Measurements from ENCODE around the gene EVA1A.

The EVA1A gene

DNA sequence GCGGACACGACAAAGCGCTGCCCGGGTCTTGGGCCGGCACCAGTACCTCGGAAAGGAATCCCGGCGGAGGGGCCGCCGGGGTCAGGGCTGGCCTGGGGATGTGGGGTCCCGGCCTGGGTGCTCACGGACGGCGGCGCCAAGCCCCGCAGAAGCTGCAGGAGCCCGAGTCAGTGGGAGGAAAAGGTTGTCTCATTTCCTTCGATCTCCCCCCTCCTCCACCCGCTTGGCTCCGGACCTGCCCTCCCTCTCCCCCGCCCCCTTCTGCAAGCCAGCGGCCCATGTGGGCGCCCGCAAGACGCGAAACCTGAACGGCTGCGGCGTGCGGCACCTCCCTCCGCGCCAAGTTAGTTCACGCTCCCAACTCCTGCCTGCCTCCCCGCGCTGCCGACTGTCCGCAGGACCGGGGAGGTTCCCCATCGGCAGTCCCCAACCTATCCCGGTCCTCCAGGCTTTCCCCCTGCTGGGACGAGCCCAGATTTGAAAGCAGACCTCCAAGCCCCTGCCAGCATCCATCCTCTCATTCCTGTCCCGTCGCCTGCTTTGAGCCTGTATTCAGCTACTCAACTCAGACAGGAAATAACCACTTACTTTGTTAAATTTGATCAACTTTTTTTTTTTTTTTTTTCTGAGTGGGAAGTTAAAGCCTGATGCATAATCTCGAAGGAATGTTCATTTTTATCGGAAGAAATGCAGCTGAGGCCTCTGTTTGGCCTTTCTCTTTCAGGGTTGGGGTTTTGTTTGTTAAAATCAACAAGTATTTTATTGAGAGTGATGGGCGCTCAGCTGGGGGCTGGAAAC lies at the start of gene EVA1A:
Gene EVA1A, minus strand, starts transcription at position 172 of the 798 bp plus-strand sequence. CDS start 42,799 bp downstream, outside the sequence.
- DNase-seq (ENCODE audit: low read depth): peak; percentile 53

- no peak for DNase-seq (ENCODE audit: low read depth)
These were observed 49.3 kb upstream of the EVA1A start for GRCh38 chr2:75609937-75610508.

DNA sequence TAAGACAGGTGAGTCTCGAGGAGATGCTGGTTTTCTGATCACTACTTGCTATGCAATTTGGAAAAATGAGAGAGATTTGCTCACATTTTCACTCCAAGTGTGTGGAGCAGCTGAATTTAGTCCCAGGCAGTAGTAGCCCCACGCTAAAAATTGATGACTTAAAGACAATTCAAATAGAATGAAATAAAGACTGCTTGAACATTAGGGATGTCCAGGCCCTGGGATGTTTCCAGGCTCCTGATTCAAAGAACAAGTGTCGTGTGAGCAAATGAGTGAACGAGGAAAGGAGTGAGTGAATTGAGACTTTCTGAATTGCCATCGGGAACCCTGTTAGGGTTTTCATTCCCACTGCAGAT lies 48.6 kb upstream of the EVA1A start:
- no peak for DNase-seq (ENCODE audit: low read depth)

DNA sequence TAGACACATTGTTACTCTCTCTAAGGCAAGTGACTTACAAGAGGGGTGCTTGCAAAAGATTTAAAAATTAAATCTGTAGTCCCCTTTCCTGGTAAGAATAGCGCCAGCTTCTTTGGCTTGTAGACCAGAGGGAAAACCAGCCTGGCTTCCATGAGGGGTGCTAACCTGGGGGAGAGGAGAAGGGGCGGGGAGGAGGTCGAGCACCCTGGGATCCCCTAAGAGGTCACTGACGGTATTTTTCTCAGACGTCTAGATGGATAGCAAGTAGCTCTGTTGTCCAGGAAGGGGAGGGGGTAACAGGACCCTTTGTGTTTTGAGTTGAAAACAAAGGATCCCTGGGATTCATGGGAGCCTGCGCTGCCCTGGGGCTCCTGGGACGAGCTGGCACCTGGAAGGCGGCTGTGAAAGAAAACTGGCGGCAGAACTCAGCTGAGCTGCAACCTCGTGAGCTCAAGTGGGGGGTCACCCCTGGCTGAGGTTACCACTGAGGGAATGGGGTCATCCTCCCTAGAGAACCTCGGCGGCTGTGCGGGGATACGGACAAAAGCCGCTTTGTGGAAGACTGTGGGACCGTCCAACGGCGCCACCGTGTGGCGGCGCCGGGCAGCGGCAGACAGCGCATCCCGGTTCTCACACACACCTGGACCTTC lies 48.1 kb upstream of the EVA1A start:
- DNase-seq (ENCODE audit: low read depth): no peak

DNA sequence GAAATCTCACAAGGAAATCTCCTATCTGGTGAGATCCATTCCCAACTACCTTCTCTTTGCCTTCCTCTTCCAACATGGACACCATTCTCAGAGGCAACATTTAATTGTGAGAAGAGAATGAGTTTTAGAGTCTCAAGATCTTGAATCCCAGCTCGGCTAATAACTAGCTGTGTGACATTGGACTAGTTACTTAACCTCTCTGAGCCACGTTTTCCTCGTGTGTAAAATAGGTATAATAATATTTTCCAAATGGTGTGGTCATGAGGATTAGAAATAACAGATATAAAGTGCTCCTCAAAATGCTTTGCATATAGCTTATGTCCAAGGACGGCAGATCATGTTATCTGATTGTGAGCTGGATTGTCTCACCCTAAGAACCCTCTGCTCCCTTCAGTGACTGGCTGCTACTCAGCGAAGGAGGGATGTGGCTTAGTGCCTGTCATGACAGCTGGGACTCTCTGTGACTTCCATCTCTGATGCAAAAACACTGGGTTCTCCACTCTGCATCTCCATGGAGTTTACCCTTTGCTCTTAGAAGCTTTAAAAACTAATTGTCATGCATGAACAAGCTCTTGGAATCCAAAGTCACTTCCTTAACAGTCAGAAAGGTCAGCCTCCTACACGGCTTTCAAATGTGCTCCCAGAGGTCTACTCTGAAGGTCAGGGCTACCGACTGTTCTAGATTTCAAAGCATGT lies 47.4 kb upstream of the EVA1A start:
- no peak for DNase-seq (ENCODE audit: low read depth)

DNA sequence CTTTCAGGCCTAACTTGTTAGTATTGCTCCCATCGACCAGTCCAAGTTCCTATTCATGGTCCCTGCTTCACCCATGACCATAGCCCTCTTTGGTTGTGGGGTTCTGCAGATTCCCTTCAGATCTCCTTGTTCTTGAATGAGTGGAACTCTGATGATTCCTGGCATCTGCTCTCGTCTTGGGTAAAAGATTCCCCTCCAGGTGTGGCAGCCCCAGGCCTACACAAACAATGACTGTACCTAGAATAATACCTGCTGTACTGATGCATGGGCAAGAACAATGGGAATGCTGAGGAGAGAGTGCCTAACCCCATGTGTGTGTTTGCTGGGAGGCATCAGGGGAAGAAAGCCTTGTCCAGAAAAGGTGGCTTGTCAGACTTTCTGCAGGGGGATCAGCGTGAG lies 46.7 kb upstream of the EVA1A start:
- DNase-seq (ENCODE audit: low read depth): no peak

DNA sequence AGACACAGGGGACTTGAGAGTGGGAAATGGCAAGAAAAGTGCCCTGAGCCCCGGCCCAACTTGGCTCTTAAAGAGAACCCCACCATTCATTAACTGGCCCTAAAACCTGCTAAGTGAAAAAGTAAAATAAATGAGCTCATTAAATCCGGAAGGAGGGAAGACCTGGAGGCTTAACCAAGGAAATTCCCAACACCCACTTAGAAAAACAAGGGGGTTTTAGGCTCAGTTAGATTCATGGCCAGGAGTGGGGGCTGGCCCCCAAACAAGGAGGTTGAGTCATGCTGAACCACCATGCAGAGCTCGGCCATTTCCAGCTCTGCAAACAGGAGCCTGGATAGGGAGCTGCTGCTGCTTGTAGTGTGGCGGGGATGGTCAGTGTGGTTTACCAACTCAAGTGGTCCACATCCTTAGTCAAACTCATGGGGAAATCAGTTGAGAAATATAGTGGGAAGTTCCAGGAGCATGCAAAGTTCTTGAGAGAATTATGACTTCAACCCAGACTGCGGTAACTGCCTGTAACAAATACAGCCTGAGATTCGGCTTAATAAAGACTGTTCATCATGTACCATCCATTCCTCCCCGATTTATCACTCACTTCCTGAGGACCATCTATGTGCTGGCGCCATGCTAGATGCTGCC lies 46.1 kb upstream of the EVA1A start:
- DNase-seq (ENCODE audit: low read depth): no peak

GRCh38 chr2:75605770-75606529 lies 45.2 kb upstream of the EVA1A start:
- DNase-seq (ENCODE audit: low read depth): peak; percentile 98

- no peak for DNase-seq (ENCODE audit: low read depth)
These were observed 43.7 kb upstream of the EVA1A start for GRCh38 chr2:75604484-75604883.

DNA sequence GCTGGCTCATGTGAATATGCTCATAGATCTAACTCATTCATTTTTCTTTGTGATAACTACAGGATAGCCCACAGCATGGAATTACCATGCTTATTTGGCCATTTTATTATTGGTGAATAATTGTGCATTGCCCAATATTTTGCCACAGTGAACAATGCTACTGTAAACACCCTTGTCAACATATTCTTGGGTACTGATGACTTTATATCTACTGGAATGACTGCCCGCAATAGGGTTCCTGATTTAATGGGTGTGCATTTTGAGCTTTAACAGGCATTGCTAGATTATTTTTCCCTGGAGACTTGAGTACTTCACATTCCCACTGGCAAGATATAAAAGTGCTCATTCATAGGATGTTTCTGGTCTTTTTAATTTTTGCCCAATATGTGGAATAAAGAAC lies 42.7 kb upstream of the EVA1A start:
- DNase-seq (ENCODE audit: low read depth): no peak

GRCh38 chr2:75602724-75603342 lies 42.1 kb upstream of the EVA1A start:
- DNase-seq (ENCODE audit: low read depth): peak; percentile 72

- DNase-seq (ENCODE audit: low read depth): no peak
These were observed 39.8 kb upstream of the EVA1A start for GRCh38 chr2:75600461-75601011.

GRCh38 chr2:75598589-75599155 lies 37.9 kb upstream of the EVA1A start:
- DNase-seq (ENCODE audit: low read depth): no peak

DNA sequence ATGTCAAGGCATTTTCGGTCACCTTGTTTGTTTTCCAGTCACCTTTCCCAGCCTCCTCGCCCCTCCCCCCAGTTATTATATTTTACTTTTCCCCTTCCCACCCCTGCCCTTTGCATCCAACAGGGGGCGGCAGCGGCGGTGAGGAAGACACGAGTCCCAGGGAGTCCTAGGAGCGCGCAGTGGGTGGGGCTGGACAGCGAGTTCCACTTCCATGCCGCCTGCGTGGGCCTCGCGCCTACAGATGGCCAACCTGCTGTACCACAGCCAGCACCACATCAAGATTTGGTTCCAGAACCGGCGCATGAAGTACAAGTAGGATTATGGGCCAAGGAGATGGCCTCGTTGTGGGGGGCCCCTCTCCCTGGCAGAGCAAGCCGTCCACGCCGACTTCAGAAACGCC lies 37.2 kb upstream of the EVA1A start:
- DNase-seq (ENCODE audit: low read depth): no peak

DNA sequence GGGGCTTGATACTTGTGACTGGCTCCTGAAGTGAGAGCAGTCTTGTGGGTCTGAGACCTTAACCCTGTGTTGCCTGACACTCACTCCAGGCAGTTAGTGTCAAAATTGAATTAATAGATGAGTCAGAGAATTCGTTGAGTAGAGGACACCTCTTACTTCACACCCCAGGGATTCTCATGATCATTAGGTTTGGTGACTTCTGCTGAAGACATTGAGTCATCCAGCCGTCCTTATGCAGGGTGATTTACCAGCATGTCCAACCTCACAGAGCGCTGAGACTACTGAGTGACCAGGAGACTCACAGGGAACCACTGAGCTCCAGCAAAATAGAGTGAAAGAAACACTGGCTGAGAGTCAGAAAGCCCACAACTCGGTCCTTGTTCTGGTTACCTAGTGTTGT lies 36.0 kb upstream of the EVA1A start:
- peak; percentile 67 for DNase-seq (ENCODE audit: low read depth)

- DNase-seq (ENCODE audit: low read depth): peak; percentile 92
These were observed 35.0 kb upstream of the EVA1A start for GRCh38 chr2:75595541-75596395.

DNA sequence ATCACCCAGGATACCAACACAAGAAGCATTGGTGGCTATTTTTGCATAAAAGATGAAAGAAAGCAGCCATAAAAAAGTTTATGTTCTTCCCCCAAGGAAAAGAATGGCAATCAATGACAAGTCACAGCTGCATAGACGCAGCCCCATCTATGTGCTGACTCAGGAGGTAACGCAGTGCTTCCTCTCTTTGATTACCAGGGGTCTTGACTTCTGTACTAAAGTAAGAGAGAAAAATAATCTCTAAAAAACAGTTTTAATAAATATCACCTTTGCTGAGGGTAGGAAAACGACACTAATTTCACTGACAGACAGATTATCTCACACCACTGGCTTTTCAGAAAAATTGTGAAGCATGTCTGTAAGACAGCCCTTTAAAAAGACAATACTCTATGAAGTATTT lies 33.9 kb upstream of the EVA1A start:
- DNase-seq (ENCODE audit: low read depth): no peak

GRCh38 chr2:75592888-75593287 lies 32.1 kb upstream of the EVA1A start:
- DNase-seq (ENCODE audit: low read depth): no peak

- DNase-seq (ENCODE audit: low read depth): peak; percentile 77
These were observed 31.3 kb upstream of the EVA1A start for GRCh38 chr2:75592030-75592429.
